GM18951 (cell line): Measurements from ENCODE around the gene CDK5RAP2.

ENCODE experiments used
- POLR2A ChIP-seq: IDR thresholded peaks from 4 replicates; pipeline ENCODE4 v1.6.1; 2011; ENCODE audit warnings: mild to moderate bottlenecking; ENCODE audit not compliant: insufficient read length, insufficient read depth; ENCODE audit errors: extremely low read depth
- in situ Hi-C: fragments of 300-500 bp; cut with MboI; formaldehyde crosslinking; loops from one replicate; pipeline ENCODE4 v1.12.0; 2022; ENCODE audit warnings: low sequenced_read_pairs, mixed read lengths, inconsistent platforms; ENCODE audit not compliant: unreplicated experiment

CDK5RAP2 gene

DNA sequence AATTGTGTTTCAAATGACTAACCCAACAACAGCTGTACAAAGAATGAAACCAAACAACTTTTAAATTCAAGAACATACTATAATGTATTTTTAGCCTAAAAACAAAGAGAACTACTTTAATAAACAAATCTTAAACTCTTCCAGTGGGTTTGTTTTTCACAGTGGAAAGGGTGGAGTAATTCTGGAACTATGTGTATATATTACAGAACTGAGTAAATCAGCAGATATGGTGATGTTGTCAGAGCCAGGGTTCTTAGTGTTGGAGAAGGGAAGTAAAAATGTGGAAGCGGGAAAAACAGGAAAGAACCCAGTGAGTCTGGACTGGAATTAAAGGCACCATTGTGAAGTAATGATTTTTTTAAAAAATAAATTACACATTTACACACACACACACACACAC lies 144.9 kb downstream of the CDK5RAP2 start:
- in situ Hi-C loops, result no loop called here

GRCh38 chr9:120434532-120434931 lies 145.4 kb downstream of the CDK5RAP2 start:
- in situ Hi-C loops, result no loop called here
- TF ChIP-seq POLR2A, result no peak

More for the DNA sequence above, 144.9 kb downstream of the CDK5RAP2 start:
- no peak for TF ChIP-seq POLR2A

GRCh38 chr9:120433701-120434100 lies 146.3 kb downstream of the CDK5RAP2 start:
- TF ChIP-seq POLR2A, result no peak
- in situ Hi-C loops, result no loop called here

- TF ChIP-seq POLR2A, result no peak
- in situ Hi-C loops, result no loop called here
Measured at GRCh38 chr9:120432600-120432999, 147.4 kb downstream of the CDK5RAP2 start.

- in situ Hi-C loops, result no loop called here
- no peak for TF ChIP-seq POLR2A
Measured at GRCh38 chr9:120431268-120431667, 148.7 kb downstream of the CDK5RAP2 start.

DNA sequence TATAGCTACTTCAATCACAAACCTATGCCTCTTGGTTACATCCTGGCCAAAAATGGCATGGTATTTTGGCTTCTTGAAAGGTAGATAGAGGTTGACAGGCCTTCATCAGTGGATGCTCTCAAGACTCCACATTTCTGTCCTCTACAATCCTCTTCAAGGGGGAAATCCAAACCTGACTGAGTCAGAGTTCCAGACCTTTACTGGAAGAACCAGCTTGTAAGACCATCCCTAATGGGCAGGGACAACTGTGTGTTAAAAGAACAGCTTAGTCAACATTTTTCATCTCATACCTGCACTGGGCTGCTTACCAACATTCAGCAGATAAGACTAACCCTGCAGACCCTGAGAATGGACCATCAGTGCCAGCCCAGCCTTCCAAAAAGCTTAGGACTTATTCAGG lies 155.7 kb downstream of the CDK5RAP2 start:
- TF ChIP-seq POLR2A, result no peak
- in situ Hi-C loops, result no loop called here

GRCh38 chr9:120423812-120424211 lies 156.2 kb downstream of the CDK5RAP2 start:
- in situ Hi-C loops, result no loop called here
- no peak for TF ChIP-seq POLR2A

GRCh38 chr9:120421977-120422376 lies 158.0 kb downstream of the CDK5RAP2 start:
- in situ Hi-C loops, result no loop called here
- TF ChIP-seq POLR2A, result no peak

GRCh38 chr9:120418315-120418714 lies 161.7 kb downstream of the CDK5RAP2 start:
- TF ChIP-seq POLR2A, result no peak
- in situ Hi-C loops, result no loop called here

DNA sequence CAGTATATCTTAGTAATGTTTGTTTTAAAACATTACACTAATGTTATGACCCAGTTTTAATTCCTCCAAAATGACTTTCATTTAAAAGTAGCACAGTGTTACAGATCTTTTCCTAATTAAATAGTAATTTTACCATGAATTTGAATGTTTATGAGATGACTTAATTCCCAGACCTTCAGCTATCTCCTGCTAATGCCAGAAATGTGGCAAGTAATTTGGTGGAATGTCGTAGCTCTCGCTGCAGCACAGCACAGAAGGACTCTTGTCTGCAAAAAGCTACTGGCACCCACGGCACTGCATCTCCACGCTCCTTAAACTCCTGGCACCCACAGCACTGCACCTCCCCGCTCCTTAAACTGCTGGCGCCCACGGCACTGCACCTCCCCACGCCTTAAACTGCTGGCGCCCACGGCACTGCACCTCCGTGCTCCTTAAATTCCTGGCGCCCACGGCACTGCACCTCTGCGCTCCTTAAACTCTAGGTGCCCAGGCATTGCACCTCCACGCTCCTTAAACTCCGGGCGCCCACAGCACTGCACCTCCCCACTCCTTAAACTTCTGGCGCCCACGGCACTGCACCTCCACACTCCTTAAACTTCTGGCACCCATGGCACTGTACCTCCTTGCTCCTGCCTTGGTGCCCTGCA lies 163.1 kb downstream of the CDK5RAP2 start:
- in situ Hi-C loops, result no loop called here
- TF ChIP-seq POLR2A, result no peak

GRCh38 chr9:120413121-120414048 lies 166.6 kb downstream of the CDK5RAP2 start:
- no peak for TF ChIP-seq POLR2A
- in situ Hi-C loops, result no loop called here

GRCh38 chr9:120412425-120412951 lies 167.5 kb downstream of the CDK5RAP2 start:
- in situ Hi-C loops, result no loop called here
- TF ChIP-seq POLR2A, result no peak

GRCh38 chr9:120411862-120412424 lies 168.0 kb downstream of the CDK5RAP2 start:
- in situ Hi-C loops, result no loop called here
- TF ChIP-seq POLR2A, result no peak

GRCh38 chr9:120410925-120411501 lies 169.0 kb downstream of the CDK5RAP2 start:
- no peak for TF ChIP-seq POLR2A
- in situ Hi-C loops, result no loop called here
